Activated T-helper 17 cell treated with anti-CD3 and anti-CD28 coated beads, Interleukin-2, amount 50 U/mL, for 72 hours (primary cell): Measurements from ENCODE around the gene TKT. TPM values are rescaled to one million over a fixed set of nuclear protein-coding genes. Genes with fewer than 3 reads are reported as not detected.
"Not testable (repeated sequence)": the region's sequence is repeated elsewhere in the genome, so short reads cannot be mapped to it uniquely, and the experiment has no call there.

Source experiments
- ATAC-seq: fragments of 150-1000 bp; cut with Tn5 transposase; replicated peaks from 2 replicates; pipeline ENCODE4 v1.10.0; 2021; ENCODE audit warnings: mild to moderate bottlenecking, moderate library complexity
- H3K27ac Mint-ChIP-seq: one replicate; pipeline ENCODE4 v1.8.0; 2022; ENCODE audit warnings: mixed read lengths
- H3K27me3 Mint-ChIP-seq: one replicate; pipeline ENCODE4 v1.8.0; 2022; ENCODE audit warnings: mixed read lengths
- H3K36me3 Mint-ChIP-seq: one replicate; pipeline ENCODE4 v1.8.0; 2022; ENCODE audit warnings: low read depth, mild to moderate bottlenecking, mixed read lengths
- H3K4me1 Mint-ChIP-seq: one replicate; pipeline ENCODE4 v1.8.0; 2022; ENCODE audit warnings: mixed read lengths
- H3K4me3 Mint-ChIP-seq: one replicate; pipeline ENCODE4 v1.8.0; 2022; ENCODE audit warnings: mild to moderate bottlenecking, mixed read lengths
- H3K9me3 Mint-ChIP-seq: one replicate; pipeline ENCODE4 v1.8.0; 2022; ENCODE audit warnings: mixed read lengths
- total RNA-seq, 2 donors: library from RNA; stranded (reverse); gene quantifications; one replicate each; pipeline ENCODE4 v1.2.3, GENCODE V29; 2022

The TKT gene
- total RNA-seq, 2 donors from 2014 or later: 150 to 296 TPM

GRCh38 chr3:53253707-53254508 is 1.9 kb downstream of the TKT start:
- Mint-ChIP-seq H3K27ac (peak overlapping the region; percentile 89), H3K4me1 (peaks cover 13% of the 10 kb centered on the region), H3K27me3 (no peaks in the 10 kb centered on the region), H3K4me3 (peak overlapping the region; percentile 90), H3K36me3 (peaks cover 21% of the 10 kb centered on the region), H3K9me3 (no peaks in the 10 kb centered on the region)
- no peak for ATAC-seq

DNA sequence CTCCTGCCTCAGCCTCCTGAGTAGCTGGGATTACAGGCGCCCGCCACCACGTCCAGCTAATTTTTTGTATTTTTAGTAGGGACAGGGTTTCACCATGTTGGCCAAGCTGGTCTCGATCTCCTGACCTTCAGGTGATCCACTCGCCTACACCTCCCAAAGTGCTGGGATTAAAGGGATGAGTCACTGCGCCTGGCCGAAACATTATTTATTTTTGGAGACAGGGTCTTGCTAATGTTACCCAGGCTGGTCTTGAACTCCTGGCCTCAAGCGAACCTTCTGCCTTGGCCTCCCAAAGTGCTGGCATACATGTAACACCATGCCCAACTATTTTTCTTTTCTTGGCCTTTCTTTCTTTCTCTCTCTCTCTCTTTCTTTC is 2.9 kb downstream of the TKT start:
- Mint-ChIP-seq H3K36me3 (peaks cover 22% of the 10 kb centered on the region), H3K4me3 (peak overlapping the region; percentile 90), H3K4me1 (peaks cover 16% of the 10 kb centered on the region)
- H3K27ac Mint-ChIP-seq, H3K9me3 Mint-ChIP-seq, H3K27me3 Mint-ChIP-seq, ATAC-seq: not testable (repeated sequence)

- H3K4me1 Mint-ChIP-seq: peaks cover 20% of the 10 kb centered on the region
- H3K27me3 Mint-ChIP-seq: no peaks in the 10 kb centered on the region
- peaks cover 28% of the 10 kb centered on the region for H3K36me3 Mint-ChIP-seq
- H3K27ac Mint-ChIP-seq: peak overlapping the region; percentile 19
- H3K4me3 Mint-ChIP-seq: peak overlapping the region; percentile 90
- ATAC-seq: no peak
- H3K9me3 Mint-ChIP-seq: no peaks in the 10 kb centered on the region
Observed at GRCh38 chr3:53252096-53252946, 3.5 kb downstream of the TKT start.

DNA sequence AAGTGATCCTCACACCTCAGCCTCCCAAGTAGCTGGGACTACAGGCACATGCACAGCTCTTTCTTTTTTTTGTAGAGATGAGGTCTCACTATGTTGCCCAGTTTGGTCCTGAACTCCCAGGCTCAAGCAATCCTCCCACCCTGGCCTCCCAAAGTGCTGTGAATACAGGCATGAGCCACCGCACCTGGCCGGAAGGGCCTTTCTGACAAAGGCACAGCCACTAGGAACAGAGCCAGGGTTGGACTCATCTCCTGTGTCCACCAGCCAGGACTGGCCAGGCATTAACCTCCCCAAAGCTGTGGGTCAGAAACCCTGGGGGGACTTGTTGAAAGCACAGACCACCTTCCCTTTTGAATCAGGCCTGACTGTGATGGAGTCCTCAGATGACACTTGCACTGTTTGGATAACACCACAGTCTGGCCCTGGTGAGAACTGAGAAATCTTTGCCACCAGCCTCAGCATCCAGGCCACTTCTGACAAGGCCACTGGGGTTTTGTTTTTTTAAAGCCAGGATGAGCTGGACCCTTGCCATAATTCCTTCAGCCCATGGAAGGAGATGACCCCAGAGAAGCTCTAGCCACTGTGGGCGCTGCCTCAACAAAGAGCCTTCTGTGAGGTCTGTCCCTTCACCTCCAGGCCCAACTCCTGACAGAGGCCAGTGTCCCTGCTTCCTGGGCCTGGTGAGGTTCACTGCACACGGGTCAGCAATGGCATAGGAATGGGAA is 4.8 kb downstream of the TKT start:
- peaks cover 20% of the 10 kb centered on the region for H3K4me1 Mint-ChIP-seq
- H3K27me3 Mint-ChIP-seq: no peaks in the 10 kb centered on the region
- H3K4me3 Mint-ChIP-seq: no peak overlapping the region
- peak overlapping the region; percentile 1 for H3K27ac Mint-ChIP-seq
- ATAC-seq: no peak
- peaks cover 38% of the 10 kb centered on the region for H3K36me3 Mint-ChIP-seq
- H3K9me3 Mint-ChIP-seq: no peaks in the 10 kb centered on the region

GRCh38 chr3:53250453-53250852 is 5.4 kb downstream of the TKT start:
- Mint-ChIP-seq H3K4me1 (peaks cover 20% of the 10 kb centered on the region), H3K27me3 (no peaks in the 10 kb centered on the region), H3K36me3 (peaks cover 44% of the 10 kb centered on the region), H3K27ac (no peak overlapping the region), H3K4me3 (no peak overlapping the region), H3K9me3 (no peaks in the 10 kb centered on the region)
- ATAC-seq: no peak

DNA sequence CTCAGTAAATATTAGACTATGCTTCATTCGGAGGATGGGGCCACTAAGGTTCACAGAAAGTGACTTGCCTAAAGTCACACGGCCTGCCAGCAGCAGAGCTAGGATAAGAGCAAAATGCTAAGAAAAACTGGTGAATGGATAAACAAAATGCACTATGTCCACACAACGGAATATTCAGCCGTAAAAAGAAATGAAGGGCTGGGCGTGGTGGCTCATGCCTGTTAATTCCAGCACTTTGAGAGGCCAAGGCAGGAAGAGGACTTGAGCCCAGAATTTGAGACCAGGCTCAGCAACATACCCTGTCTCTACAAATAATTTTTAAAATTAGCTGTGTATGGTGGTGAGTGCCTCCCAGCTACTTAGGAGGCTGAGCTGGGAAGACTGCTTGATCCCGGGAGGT is 7.7 kb downstream of the TKT start:
- Mint-ChIP-seq H3K9me3 (no peaks in the 10 kb centered on the region), H3K27ac (peak overlapping the region; percentile 46), H3K4me3 (no peak overlapping the region)

GRCh38 chr3:53247619-53248018 is 8.2 kb downstream of the TKT start:
- Mint-ChIP-seq H3K4me3 (no peak overlapping the region), H3K9me3 (no peaks in the 10 kb centered on the region), H3K4me1 (peaks cover 10% of the 10 kb centered on the region), H3K36me3 (peaks cover 35% of the 10 kb centered on the region), H3K27me3 (no peaks in the 10 kb centered on the region), H3K27ac (peak overlapping the region; percentile 46)
- no peak for ATAC-seq

More for the DNA sequence above, 7.7 kb downstream of the TKT start:
- no peak for ATAC-seq
- Mint-ChIP-seq H3K4me1 (peaks cover 12% of the 10 kb centered on the region), H3K36me3 (peaks cover 38% of the 10 kb centered on the region), H3K27me3 (no peaks in the 10 kb centered on the region)

- peaks cover 11% of the 10 kb centered on the region for H3K4me1 Mint-ChIP-seq
- H3K27ac Mint-ChIP-seq: no peak overlapping the region
- H3K36me3 Mint-ChIP-seq: peaks cover 59% of the 10 kb centered on the region
- no peak overlapping the region for H3K4me3 Mint-ChIP-seq
- H3K9me3 Mint-ChIP-seq: no peaks in the 10 kb centered on the region
- no peak for ATAC-seq
- H3K27me3 Mint-ChIP-seq: no peaks in the 10 kb centered on the region
Observed at GRCh38 chr3:53244271-53244670, 11.6 kb downstream of the TKT start.

- Mint-ChIP-seq H3K36me3 (peaks cover 64% of the 10 kb centered on the region), H3K27me3 (no peaks in the 10 kb centered on the region)
- no peak for ATAC-seq
Observed at GRCh38 chr3:53243785-53244184, 12.0 kb downstream of the TKT start.

GRCh38 chr3:53243165-53243564 is 12.7 kb downstream of the TKT start:
- peaks cover 10% of the 10 kb centered on the region for H3K4me1 Mint-ChIP-seq
- H3K27me3 Mint-ChIP-seq: no peaks in the 10 kb centered on the region
- H3K4me3 Mint-ChIP-seq: no peak overlapping the region
- ATAC-seq: no peak
- no peak overlapping the region for H3K27ac Mint-ChIP-seq
- peaks cover 70% of the 10 kb centered on the region for H3K36me3 Mint-ChIP-seq
- H3K9me3 Mint-ChIP-seq: no peaks in the 10 kb centered on the region

More at GRCh38 chr3:53243785-53244184, 12.0 kb downstream of the TKT start:
- Mint-ChIP-seq H3K27ac (no peak overlapping the region), H3K4me3 (no peak overlapping the region), H3K4me1 (peaks cover 11% of the 10 kb centered on the region), H3K9me3 (no peaks in the 10 kb centered on the region)

- Mint-ChIP-seq H3K4me1 (peaks cover 5% of the 10 kb centered on the region), H3K27me3 (no peaks in the 10 kb centered on the region), H3K27ac (no peak overlapping the region), H3K36me3 (peaks cover 71% of the 10 kb centered on the region), H3K9me3 (no peaks in the 10 kb centered on the region), H3K4me3 (no peak overlapping the region)
- ATAC-seq: no peak
Observed at GRCh38 chr3:53242642-53243041, 13.2 kb downstream of the TKT start.

DNA sequence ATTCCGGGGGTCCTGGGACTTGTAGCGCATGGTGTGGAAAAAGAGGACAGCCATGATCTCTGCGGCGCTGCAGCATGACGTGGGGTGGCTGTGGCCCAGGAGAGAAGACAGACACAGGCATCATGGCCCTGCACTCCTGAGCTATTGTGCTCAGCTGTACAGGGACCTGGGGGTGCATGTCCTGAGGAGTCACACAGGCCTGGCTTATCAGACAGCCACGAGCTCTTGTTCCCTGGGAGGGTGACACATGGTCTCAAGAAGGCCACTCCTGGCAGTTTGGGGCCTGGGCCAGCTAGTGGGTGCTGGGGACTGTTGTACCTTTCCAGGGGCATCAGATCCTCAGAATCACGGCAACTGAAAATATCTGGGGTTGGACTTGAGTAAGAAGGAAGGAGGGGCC is 13.7 kb downstream of the TKT start:
- ATAC-seq: no peak
- Mint-ChIP-seq H3K27ac (no peak overlapping the region), H3K9me3 (no peaks in the 10 kb centered on the region), H3K27me3 (no peaks in the 10 kb centered on the region), H3K4me3 (no peak overlapping the region), H3K36me3 (peaks cover 74% of the 10 kb centered on the region), H3K4me1 (peaks cover 4% of the 10 kb centered on the region)

DNA sequence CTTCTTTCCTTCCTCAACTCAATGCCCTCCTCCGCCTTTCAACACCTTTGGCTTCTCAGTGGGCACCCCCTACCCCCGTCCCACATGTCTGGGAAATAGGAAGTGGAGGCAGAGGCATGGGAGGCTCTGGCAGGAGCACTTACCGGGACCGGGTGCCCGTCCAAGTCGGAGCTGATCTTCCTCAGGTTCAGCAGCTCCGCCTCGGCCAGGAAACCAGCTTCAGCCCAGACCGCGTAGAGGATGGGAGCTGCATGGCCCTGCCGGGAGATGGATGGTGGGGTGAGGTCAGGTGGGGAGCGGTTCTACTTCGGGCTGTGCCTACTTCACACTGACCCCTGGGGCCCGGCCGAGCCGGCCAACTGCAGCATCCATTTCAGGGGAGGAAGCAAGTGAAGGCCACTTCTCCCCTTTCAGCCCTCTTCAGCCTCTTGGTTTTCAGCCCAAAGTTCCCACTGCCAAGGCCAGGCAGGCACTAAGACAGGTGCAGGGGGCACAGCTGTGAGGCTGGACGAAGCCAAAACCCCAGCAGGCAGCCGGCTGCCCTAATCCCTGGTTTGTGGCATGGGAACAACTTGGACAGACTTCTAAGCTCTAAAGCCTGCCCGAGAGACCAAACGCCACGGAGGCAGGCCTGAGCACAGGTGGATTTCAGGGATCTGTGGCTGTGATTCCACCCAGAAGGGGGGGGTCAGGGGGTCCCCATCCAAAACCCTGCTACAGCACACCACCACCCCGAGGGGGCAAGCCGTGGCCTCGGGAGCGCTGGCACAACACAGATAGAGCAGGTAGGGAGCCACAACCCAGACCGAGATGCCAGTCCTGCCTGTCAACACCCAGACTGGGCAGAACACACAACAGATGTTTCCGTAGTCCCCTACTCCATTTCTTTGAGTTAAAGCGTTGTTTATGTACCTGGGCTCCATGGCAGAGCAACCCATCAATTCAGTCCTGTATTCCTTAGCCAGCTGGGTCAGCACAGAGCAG is 14.5 kb downstream of the TKT start:
- H3K27me3 Mint-ChIP-seq: no peaks in the 10 kb centered on the region
- H3K4me3 Mint-ChIP-seq: no peak overlapping the region
- H3K36me3 Mint-ChIP-seq: peaks cover 73% of the 10 kb centered on the region
- no peaks in the 10 kb centered on the region for H3K9me3 Mint-ChIP-seq
- no peak overlapping the region for H3K27ac Mint-ChIP-seq
- peaks cover 4% of the 10 kb centered on the region for H3K4me1 Mint-ChIP-seq
- ATAC-seq: no peak
